GM12878 (cell line): ENCODE results near the gene TCEANC2.
"Not testable (repeated sequence)": the region's sequence is repeated elsewhere in the genome, so short reads cannot be mapped to it uniquely, and the experiment has no call there.

ENCODE experiments used
- EP300 ChIP-seq, 2 experiments: fragments of 150-350 bp in 1 of 2; IDR thresholded peaks; 2 replicates each; pipeline ENCODE4 v1.6.1; 2011 to 2012; ENCODE audit warnings: low read depth in 2 of 2, low read length in 2 of 2, borderline replicate concordance in 1 of 2, improper control_type of control experiment in 1 of 2, inconsistent platforms in 1 of 2; ENCODE audit not compliant: control insufficient read depth in 1 of 2
- EZH2 ChIP-seq: IDR thresholded peaks from 2 replicates; pipeline ENCODE4 v1.6.1; 2012; ENCODE audit warnings: low read depth, mild to moderate bottlenecking, control low read depth, inconsistent platforms, low read length, borderline replicate concordance; ENCODE audit not compliant: control insufficient read depth
- HDAC2 ChIP-seq: fragments of 200-600 bp; sonication (generic); IDR thresholded peaks from 2 replicates; pipeline ENCODE4 v1.6.1; 2017
- POLR2A ChIP-seq: IDR thresholded peaks from 2 replicates; pipeline ENCODE4 v1.6.1; 2011; ENCODE audit warnings: low read depth, mild to moderate bottlenecking, low read length
- POLR2AphosphoS2 ChIP-seq: IDR thresholded peaks from 2 replicates; pipeline ENCODE4 v1.6.1; 2011; ENCODE audit warnings: low read depth, mild to moderate bottlenecking, low read length, improper control_type of control experiment, moderate library complexity
- POLR2AphosphoS5 ChIP-seq: IDR thresholded peaks from 2 replicates; pipeline ENCODE4 v1.6.1; 2011; ENCODE audit warnings: mild to moderate bottlenecking, low read length, inconsistent platforms
- POU2F2 ChIP-seq: IDR thresholded peaks from 3 replicates; pipeline ENCODE4 v1.6.1; 2011; ENCODE audit warnings: low read depth, mild to moderate bottlenecking, low read length, borderline replicate concordance
- SUZ12 ChIP-seq: fragments of 200-600 bp; sonication (generic); IDR thresholded peaks from one replicate; pipeline ENCODE4 v1.6.1; 2018; ENCODE audit warnings: antibody characterized with exemption, mild to moderate bottlenecking; ENCODE audit not compliant: unreplicated experiment
- TBL1XR1 ChIP-seq: IDR thresholded peaks from 2 replicates; pipeline ENCODE4 v1.6.1; 2012; ENCODE audit warnings: low read depth, low read length, improper control_type of control experiment
- ZNF274 ChIP-seq: IDR thresholded peaks from one replicate; pipeline ENCODE4 v1.8.0; 2011; ENCODE audit not compliant: insufficient read length, insufficient read depth
- TF ChIP-seq, protein P1 (sequence below): IDR thresholded peaks from 2 replicates; pipeline ENCODE4 v1.6.1; 2012; ENCODE audit warnings: mild to moderate bottlenecking, low read depth, low read length
- TF ChIP-seq, protein P2 (sequence below), 3 experiments: IDR thresholded peaks in 2 of 3; conservative IDR thresholded peaks in 1 of 3; 2 replicates each; pipeline ENCODE4 v1.5.1; 2011; ENCODE audit warnings: low read depth in 3 of 3, low read length in 3 of 3, mild to moderate bottlenecking in 3 of 3, control low read depth in 2 of 3, moderate library complexity in 2 of 3, inconsistent platforms in 1 of 3, mixed read lengths in 1 of 3; ENCODE audit not compliant: control insufficient read depth in 2 of 3, insufficient read depth in 1 of 3; ENCODE audit errors: extremely low read depth in 1 of 3

DNA sequence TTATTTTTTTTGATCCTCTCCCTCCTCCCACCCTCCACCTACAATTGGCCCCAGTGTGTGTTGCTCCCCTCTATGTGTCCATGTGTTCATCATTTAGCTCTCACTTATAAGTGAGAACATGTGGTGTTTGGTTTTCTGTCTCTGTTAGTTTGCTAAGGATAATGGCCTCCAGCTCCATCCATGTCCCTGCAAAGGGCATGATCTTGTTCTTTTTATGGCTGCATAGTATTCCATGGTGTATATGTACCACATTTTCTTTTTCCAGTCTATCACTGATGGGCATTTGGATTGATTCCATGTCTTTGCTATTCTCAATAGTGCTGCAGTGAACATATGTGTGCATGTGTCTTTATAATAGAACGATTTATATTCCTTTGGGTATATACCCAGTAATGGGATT, 28.6 kb upstream of the TCEANC2 start:
- TF ChIP-seq, protein P1, sequence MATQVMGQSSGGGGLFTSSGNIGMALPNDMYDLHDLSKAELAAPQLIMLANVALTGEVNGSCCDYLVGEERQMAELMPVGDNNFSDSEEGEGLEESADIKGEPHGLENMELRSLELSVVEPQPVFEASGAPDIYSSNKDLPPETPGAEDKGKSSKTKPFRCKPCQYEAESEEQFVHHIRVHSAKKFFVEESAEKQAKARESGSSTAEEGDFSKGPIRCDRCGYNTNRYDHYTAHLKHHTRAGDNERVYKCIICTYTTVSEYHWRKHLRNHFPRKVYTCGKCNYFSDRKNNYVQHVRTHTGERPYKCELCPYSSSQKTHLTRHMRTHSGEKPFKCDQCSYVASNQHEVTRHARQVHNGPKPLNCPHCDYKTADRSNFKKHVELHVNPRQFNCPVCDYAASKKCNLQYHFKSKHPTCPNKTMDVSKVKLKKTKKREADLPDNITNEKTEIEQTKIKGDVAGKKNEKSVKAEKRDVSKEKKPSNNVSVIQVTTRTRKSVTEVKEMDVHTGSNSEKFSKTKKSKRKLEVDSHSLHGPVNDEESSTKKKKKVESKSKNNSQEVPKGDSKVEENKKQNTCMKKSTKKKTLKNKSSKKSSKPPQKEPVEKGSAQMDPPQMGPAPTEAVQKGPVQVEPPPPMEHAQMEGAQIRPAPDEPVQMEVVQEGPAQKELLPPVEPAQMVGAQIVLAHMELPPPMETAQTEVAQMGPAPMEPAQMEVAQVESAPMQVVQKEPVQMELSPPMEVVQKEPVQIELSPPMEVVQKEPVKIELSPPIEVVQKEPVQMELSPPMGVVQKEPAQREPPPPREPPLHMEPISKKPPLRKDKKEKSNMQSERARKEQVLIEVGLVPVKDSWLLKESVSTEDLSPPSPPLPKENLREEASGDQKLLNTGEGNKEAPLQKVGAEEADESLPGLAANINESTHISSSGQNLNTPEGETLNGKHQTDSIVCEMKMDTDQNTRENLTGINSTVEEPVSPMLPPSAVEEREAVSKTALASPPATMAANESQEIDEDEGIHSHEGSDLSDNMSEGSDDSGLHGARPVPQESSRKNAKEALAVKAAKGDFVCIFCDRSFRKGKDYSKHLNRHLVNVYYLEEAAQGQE = not testable (repeated sequence)
- not testable (repeated sequence) for TF ChIP-seq POLR2AphosphoS5; POLR2AphosphoS2; POLR2A; SUZ12; EZH2; EP300 (IDR thresholded peaks at IDR 0.05; ENCODE audit: borderline replicate concordance in 1 of 2, control insufficient read depth in 1 of 2, low read depth in 2 of 2, low read length in 2 of 2); TBL1XR1; HDAC2; ZNF274; POU2F2
- TF ChIP-seq, protein P2, sequence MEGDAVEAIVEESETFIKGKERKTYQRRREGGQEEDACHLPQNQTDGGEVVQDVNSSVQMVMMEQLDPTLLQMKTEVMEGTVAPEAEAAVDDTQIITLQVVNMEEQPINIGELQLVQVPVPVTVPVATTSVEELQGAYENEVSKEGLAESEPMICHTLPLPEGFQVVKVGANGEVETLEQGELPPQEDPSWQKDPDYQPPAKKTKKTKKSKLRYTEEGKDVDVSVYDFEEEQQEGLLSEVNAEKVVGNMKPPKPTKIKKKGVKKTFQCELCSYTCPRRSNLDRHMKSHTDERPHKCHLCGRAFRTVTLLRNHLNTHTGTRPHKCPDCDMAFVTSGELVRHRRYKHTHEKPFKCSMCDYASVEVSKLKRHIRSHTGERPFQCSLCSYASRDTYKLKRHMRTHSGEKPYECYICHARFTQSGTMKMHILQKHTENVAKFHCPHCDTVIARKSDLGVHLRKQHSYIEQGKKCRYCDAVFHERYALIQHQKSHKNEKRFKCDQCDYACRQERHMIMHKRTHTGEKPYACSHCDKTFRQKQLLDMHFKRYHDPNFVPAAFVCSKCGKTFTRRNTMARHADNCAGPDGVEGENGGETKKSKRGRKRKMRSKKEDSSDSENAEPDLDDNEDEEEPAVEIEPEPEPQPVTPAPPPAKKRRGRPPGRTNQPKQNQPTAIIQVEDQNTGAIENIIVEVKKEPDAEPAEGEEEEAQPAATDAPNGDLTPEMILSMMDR (IDR thresholded peaks at IDR 0.05 in 2 of 3, conservative IDR thresholded peaks at IDR 0.05 in 1 of 3; ENCODE audit: control insufficient read depth in 2 of 3, extremely low read depth in 1 of 3, insufficient read depth in 1 of 3, low read depth in 3 of 3, low read length in 3 of 3) = not testable (repeated sequence)
